Measurements from ENCODE around the gene ADAT3.

Gene ADAT3

GRCh38 chr19:1953441-1954094 is 48.4 kb downstream of the ADAT3 start:
- no peak for TF ChIP-seq TCF12 (IDR thresholded peaks at IDR 0.05; ENCODE audit: low read depth)

- no peak for TF ChIP-seq NFIC (IDR thresholded peaks at IDR 0.05)
- no peak for TF ChIP-seq TAF1 (IDR thresholded peaks at IDR 0.05; ENCODE audit: low read depth)
Observed at GRCh38 chr19:1954532-1954933, 49.3 kb downstream of the ADAT3 start.

GRCh38 chr19:1955171-1956121 is 50.2 kb downstream of the ADAT3 start:
- no peak for TF ChIP-seq CEBPB (IDR thresholded peaks at IDR 0.05)
- TF ChIP-seq FOXM1 (IDR thresholded peaks at IDR 0.05; ENCODE audit: borderline replicate concordance, low read depth) = no peak
- TF ChIP-seq NFIC (IDR thresholded peaks at IDR 0.05) = no peak
- TF ChIP-seq CREB1 (IDR thresholded peaks at IDR 0.05; ENCODE audit: low read depth) = no peak
- no peak for TF ChIP-seq EP300 (IDR thresholded peaks at IDR 0.05; ENCODE audit: borderline replicate concordance)
- no peak for TF ChIP-seq TAF1 (IDR thresholded peaks at IDR 0.05; ENCODE audit: low read depth)
- TF ChIP-seq REST (IDR thresholded peaks at IDR 0.05; ENCODE audit: low read depth) = no peak
- no peak for TF ChIP-seq TCF12 (IDR thresholded peaks at IDR 0.05; ENCODE audit: low read depth)
- no peak for TF ChIP-seq EGR1 (IDR thresholded peaks at IDR 0.05)
- no peak for TF ChIP-seq USF1 (IDR thresholded peaks at IDR 0.05)
- TF ChIP-seq ZBTB7A (IDR thresholded peaks at IDR 0.05; ENCODE audit: low read depth) = no peak
- TF ChIP-seq RAD21 (IDR thresholded peaks at IDR 0.05; ENCODE audit: low read depth) = no peak
- TF ChIP-seq YY1 (IDR thresholded peaks at IDR 0.05; ENCODE audit: low read depth) = no peak
- no peak for TF ChIP-seq MAX (IDR thresholded peaks at IDR 0.05)
- TF ChIP-seq TEAD4 (IDR thresholded peaks at IDR 0.05) = no peak

- no peak for TF ChIP-seq ZBTB7A (IDR thresholded peaks at IDR 0.05; ENCODE audit: low read depth)
- no peak for TF ChIP-seq USF1 (IDR thresholded peaks at IDR 0.05)
- TF ChIP-seq REST (IDR thresholded peaks at IDR 0.05; ENCODE audit: low read depth) = no peak
- TF ChIP-seq TEAD4 (IDR thresholded peaks at IDR 0.05) = no peak
- no peak for TF ChIP-seq TAF1 (IDR thresholded peaks at IDR 0.05; ENCODE audit: low read depth)
Observed at GRCh38 chr19:1956122-1956494, 50.9 kb downstream of the ADAT3 start.

GRCh38 chr19:1956868-1957492 is 51.8 kb downstream of the ADAT3 start:
- TF ChIP-seq TAF1 (IDR thresholded peaks at IDR 0.05; ENCODE audit: low read depth) = no peak
- TF ChIP-seq ZBTB7A (IDR thresholded peaks at IDR 0.05; ENCODE audit: low read depth) = no peak
- TF ChIP-seq CREB1 (IDR thresholded peaks at IDR 0.05; ENCODE audit: low read depth) = no peak
- TF ChIP-seq YY1 (IDR thresholded peaks at IDR 0.05; ENCODE audit: low read depth) = no peak
- TF ChIP-seq RAD21 (IDR thresholded peaks at IDR 0.05; ENCODE audit: low read depth) = no peak
- TF ChIP-seq TCF12 (IDR thresholded peaks at IDR 0.05; ENCODE audit: low read depth) = no peak
- no peak for TF ChIP-seq EGR1 (IDR thresholded peaks at IDR 0.05)
- TF ChIP-seq CEBPB (IDR thresholded peaks at IDR 0.05) = no peak
- no peak for TF ChIP-seq REST (IDR thresholded peaks at IDR 0.05; ENCODE audit: low read depth)
- TF ChIP-seq NFIC (IDR thresholded peaks at IDR 0.05) = no peak
- no peak for TF ChIP-seq FOXM1 (IDR thresholded peaks at IDR 0.05; ENCODE audit: borderline replicate concordance, low read depth)
- no peak for TF ChIP-seq USF1 (IDR thresholded peaks at IDR 0.05)
- no peak for TF ChIP-seq MAX (IDR thresholded peaks at IDR 0.05)
- TF ChIP-seq TEAD4 (IDR thresholded peaks at IDR 0.05) = no peak
- TF ChIP-seq EP300 (IDR thresholded peaks at IDR 0.05; ENCODE audit: borderline replicate concordance) = no peak
